A549 treated with Hydrocortisone at 1 μM for 4 hours (cell line): Measurements from ENCODE around the gene PARD3. TPM values are rescaled to one million over a fixed set of nuclear protein-coding genes. Genes with fewer than 3 reads are reported as not detected.

Experiments used
- total RNA-seq: library from RNA; stranded (reverse); fragments of 200-300 nt; extraction: Qiagen RNA extraction; gene quantifications from 5 replicates; pipeline ENCODE4 v1.2.3, GENCODE V29; 2022

Gene PARD3
- 53.9 to 77.6 TPM (median 57.2 TPM) in 5 replicates for total RNA-seq

GRCh38 chr10:34815185-34816084 lies at the start of gene PARD3:
Gene PARD3, minus strand, starts transcription at chr10:34815296. Its CDS starts 301 bp downstream, at chr10:34814995.

